ENCODE results near the gene WFS1. TPM values are rescaled to one million over a fixed set of nuclear protein-coding genes. Genes with fewer than 3 reads are reported as not detected.

The WFS1 gene
- total RNA-seq, 4 donors from 2014 or later, result 35.9 to 91.3 (median 38.2) TPM

DNA sequence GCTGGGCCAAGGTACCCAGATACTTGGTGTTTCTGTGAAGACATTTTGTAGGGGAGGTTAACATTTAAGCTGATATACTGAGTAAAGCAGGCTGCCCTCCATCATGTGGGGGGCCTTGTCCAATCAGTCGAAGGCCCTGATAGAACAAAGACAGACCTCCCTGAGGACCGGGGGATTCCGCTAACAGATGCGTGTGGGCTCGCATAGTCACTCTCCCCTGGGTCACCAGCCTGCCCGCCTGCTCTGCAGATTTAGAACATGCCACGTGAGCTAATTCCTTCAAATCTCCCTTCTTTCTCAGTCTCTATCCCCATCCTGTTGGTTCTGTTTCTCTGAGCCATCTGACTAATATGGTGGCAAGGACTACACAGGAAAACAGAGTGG lies 60.7 kb downstream of the WFS1 start:
- ATAC-seq (ENCODE audit: low FRiP score) (no peak), DNase-seq (ENCODE audit: low spot score) (no peak)
- TF ChIP-seq, protein P1, sequence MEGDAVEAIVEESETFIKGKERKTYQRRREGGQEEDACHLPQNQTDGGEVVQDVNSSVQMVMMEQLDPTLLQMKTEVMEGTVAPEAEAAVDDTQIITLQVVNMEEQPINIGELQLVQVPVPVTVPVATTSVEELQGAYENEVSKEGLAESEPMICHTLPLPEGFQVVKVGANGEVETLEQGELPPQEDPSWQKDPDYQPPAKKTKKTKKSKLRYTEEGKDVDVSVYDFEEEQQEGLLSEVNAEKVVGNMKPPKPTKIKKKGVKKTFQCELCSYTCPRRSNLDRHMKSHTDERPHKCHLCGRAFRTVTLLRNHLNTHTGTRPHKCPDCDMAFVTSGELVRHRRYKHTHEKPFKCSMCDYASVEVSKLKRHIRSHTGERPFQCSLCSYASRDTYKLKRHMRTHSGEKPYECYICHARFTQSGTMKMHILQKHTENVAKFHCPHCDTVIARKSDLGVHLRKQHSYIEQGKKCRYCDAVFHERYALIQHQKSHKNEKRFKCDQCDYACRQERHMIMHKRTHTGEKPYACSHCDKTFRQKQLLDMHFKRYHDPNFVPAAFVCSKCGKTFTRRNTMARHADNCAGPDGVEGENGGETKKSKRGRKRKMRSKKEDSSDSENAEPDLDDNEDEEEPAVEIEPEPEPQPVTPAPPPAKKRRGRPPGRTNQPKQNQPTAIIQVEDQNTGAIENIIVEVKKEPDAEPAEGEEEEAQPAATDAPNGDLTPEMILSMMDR (IDR thresholded peaks at IDR 0.05), result no peak

DNA sequence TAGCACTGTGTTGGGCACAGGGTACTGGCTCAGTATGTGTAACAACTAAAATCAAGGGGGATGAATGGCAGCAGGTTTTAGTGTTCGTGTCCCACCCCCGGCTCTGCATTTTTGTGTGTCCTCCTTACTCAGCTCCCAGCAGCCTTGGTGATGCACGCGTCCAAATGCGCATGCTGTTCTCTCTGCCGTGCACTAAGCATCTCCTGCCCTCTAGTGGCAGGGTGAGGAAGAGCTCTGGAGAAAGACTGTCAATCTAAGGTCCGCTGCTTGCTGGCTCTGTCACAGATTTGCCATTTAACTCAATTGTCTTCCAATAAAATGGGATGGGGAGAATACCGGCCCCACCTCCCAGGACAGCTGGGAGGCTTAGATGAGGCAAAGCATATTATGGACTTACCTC lies 61.4 kb downstream of the WFS1 start:
- TF ChIP-seq, protein P1 (IDR thresholded peaks at IDR 0.05), result no peak
- no peak for ATAC-seq (ENCODE audit: low FRiP score)
- no peak for DNase-seq (ENCODE audit: low spot score)

DNA sequence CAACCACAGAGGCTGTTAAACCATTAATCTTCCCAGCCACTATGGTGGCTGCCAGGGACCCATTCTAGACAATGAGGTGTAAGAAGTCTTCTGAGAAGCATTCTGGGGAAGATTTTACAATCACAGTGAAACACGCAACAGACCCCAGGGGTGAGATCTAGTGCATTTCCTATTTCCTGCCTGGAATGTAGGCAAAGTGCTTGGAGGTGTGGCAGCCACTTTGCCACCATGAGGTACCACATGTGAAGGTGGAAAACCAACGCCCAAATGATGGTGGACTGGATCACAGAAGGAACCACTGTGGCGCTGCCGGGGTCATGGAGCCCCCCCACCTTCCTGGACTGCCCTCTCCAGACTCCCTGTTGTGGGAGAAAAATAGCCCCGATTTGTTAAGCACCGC lies 61.8 kb downstream of the WFS1 start:
- no peak for ATAC-seq (ENCODE audit: low FRiP score)
- no peak for DNase-seq (ENCODE audit: low spot score)
- TF ChIP-seq, protein P1 (IDR thresholded peaks at IDR 0.05), result no peak

DNA sequence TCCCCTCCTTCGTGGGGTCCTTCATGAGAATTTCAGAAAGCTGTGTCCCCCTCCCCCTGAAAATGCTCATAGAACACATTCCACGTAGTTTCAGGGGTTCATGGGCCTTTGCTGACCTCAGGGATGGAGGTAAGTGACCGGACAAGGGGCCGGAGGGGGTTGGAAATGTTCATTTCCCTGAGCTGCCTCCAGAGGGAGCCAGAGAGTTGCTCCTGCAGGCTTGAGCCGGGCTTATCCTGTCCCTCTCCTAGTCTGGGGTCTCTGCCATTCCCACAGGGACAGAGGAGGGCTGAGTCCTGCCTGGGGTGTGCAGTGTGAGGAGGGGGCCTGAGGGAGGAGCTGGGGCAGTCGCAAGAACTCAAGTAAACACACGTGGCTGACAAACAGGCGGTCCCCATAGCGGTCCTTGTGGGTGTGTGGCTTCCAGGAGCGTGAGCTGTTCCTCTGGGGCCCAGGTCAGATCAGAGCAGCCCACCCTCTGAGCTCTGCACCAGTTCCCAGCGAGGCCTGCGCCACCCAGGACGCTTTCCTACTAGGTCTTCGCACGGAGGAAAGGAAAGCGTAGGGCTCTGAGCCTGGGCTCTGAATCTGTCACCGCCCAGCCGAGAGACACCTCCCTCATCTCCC lies 62.5 kb downstream of the WFS1 start:
- DNase-seq (ENCODE audit: low spot score) (no peak), ATAC-seq (ENCODE audit: low FRiP score) (no peak)
- TF ChIP-seq, protein P1 (IDR thresholded peaks at IDR 0.05), result no peak

DNA sequence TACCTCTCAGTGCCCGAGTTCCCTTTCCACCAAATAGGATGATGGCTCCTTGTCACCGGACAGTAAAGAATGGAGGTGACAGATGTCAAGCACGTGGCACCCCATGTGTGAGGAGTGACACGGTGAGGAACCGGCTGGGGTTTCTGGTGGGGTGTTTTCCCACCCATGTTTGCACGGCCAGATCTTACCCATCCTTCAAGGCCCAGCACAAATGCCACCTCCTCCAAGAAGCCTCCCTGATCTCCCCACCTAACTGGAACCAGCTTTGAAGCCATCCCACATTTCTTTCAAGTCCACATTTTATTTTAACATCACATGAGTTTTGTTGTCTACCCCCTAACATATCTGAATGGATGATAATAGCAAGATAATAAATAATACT lies 63.0 kb downstream of the WFS1 start:
- ATAC-seq (ENCODE audit: low FRiP score) (no peak), DNase-seq (ENCODE audit: low spot score) (no peak)
- TF ChIP-seq, protein P1 (IDR thresholded peaks at IDR 0.05), result no peak

DNA sequence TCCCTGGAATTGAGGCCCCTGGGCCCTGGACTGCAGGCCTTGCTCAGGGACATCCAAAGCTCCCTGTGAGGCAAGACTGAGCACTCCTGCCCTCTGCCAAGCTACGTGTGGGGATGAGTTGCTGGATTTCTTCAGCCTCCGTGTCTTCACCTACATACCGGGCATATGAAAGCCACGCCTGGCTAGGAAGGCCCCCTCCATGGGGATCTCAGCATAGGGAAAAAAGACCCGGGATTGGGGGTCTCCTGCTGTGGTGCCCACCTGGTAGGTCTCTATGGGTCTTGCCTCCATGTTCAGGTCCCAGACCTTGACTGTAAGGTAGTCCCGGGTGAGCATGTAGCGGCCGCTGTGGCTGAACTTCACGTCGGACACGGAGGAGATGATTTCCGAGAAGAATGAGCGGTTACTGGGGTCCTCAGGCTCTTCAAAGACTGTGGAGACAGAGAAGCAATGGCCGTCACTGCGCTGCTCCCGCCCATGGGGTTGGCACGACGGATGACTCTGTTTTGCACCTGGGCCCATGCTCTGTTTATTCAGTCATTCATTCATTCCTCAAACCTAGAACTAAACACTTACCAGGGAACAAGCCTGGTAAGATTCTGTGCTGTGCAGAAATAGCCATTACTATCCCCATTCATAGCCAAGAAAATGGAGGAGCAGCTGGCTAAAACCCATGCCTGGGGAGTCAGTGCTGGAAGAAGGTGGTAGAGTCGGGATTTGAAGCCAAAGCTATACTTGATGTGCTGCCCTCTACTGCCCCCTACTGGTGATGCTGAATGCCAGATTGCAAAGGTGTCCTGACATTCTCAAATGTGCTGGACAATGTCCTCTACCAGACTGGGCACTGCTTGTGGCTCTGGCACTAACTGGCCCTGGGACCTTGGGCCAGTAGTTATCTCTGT lies 63.9 kb downstream of the WFS1 start:
- TF ChIP-seq, protein P1 (IDR thresholded peaks at IDR 0.05), result no peak
- DNase-seq (ENCODE audit: low spot score) (no peak), ATAC-seq (ENCODE audit: low FRiP score) (no peak)

Measured in omental fat pad (tissue), 4 donors.